ENCODE results near the gene DNAJB4. TPM values are rescaled to one million over a fixed set of nuclear protein-coding genes. Genes with fewer than 3 reads are reported as not detected.
A peak's percentile ranks its signal among the peaks of the same experiment; 100 is the strongest.
"Not testable (repeated sequence)": the region's sequence is repeated elsewhere in the genome, so short reads cannot be mapped to it uniquely, and the experiment has no call there.

DNAJB4 gene
- total RNA-seq, 8 experiments from 2014 or later: 30.8 to 102 (median 41.2) TPM

DNA sequence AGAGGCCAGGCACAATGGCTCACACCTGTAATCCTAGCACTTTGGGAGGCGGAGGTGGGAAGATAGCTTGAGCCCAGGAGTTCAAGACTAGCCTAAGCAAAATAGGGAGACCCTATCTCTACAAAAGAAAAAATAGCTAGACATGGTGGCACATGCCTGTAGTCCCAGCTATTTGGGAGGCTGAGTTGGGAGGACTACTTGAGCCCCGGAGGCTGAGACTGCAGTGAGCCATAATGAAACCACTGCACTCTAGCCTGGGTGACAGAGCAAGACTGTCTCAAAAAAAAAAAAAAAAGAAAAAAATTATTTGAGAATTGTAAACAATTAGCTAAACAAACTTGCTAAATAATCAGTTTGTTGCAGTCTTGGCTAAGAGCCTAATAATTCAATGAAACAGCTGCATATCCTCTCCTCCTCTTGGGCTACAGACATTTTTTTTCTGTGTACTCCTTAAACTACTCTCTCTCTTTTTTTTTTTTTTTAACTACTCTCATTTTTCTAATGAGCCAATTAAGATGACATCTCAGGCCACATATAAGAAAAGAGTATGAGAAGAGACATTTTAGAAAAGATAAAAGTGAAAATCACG is 10.5 kb upstream of the DNAJB4 start:
- Histone ChIP-seq H3K27ac (no peak overlapping the region), H3K4me3 (no peak overlapping the region), H3K4me1 (replicated peaks in 1 of 2) (no peaks in the 10 kb centered on the region)
- in situ Hi-C loops (cut with MboI; ENCODE audit: low pct_unique_long_range_greater_than_20kb in 2 of 9, low sequenced_read_pairs in 9 of 9, unreplicated experiment in 9 of 9): loop anchor here in 1 of 9 experiments (25.0 kb wide), 1 partner anchor 118 kb away; no protein-coding TSS in a partner anchor
- ATAC-seq (replicated peaks in 6 of 8): no peak
- 86 to 100% (median 94%) methylated on average over 1 to 3 of the region's 3 CpGs for WGBS, 10 experiments

- H3K4me1 ChIP-seq (replicated peaks in 1 of 2): no peaks in the 10 kb centered on the region
- in situ Hi-C loops (cut with MboI; ENCODE audit: low pct_unique_long_range_greater_than_20kb in 2 of 9, low sequenced_read_pairs in 9 of 9, unreplicated experiment in 9 of 9): loop anchor here in 1 of 9 experiments (25.0 kb wide), 1 partner anchor 116 kb away; no protein-coding TSS in a partner anchor
- no peak overlapping the region for H3K27ac ChIP-seq
- ATAC-seq (replicated peaks in 6 of 8): no peak
- 95 to 100% (median 100%) methylated on average over 1 to 5 of the region's 5 CpGs; no CpG with 5 or more reads in 2 of the 10 experiments for WGBS, 10 experiments
- no peak overlapping the region for H3K4me3 ChIP-seq
Observed at GRCh38 chr1:77996734-77997133, 8.0 kb upstream of the DNAJB4 start.

- WGBS, 10 experiments: 0 to 100% (median 88%) methylated on average over 1 to 11 of the region's 11 CpGs; no CpG with 5 or more reads in 2 of the 10 experiments
- H3K27ac ChIP-seq, H3K4me3 ChIP-seq: not testable (repeated sequence)
- H3K4me1 ChIP-seq (replicated peaks in 1 of 2): peaks cover 2 to 13% of the 10 kb centered on the region in 2 donors
- in situ Hi-C loops (cut with MboI; ENCODE audit: low pct_unique_long_range_greater_than_20kb in 2 of 9, low sequenced_read_pairs in 9 of 9, unreplicated experiment in 9 of 9): loop anchor here in 1 of 9 experiments (25.0 kb wide), 1 partner anchor 112 kb away; no protein-coding TSS in a partner anchor
- ATAC-seq (replicated peaks in 6 of 8): peak in 1 of 8 experiments; percentile 2
Observed at GRCh38 chr1:78000536-78000935, 4.2 kb upstream of the DNAJB4 start.

GRCh38 chr1:78003070-78003746 is 1.5 kb upstream of the DNAJB4 start:
- in situ Hi-C loops (cut with MboI; ENCODE audit: low pct_unique_long_range_greater_than_20kb in 2 of 9, low sequenced_read_pairs in 9 of 9, unreplicated experiment in 9 of 9): loop anchor here in 1 of 9 experiments (25.0 kb wide), 1 partner anchor 109 kb away; no protein-coding TSS in a partner anchor
- no peak overlapping the region for H3K4me3 ChIP-seq
- ATAC-seq (replicated peaks in 6 of 8): no peak

DNA sequence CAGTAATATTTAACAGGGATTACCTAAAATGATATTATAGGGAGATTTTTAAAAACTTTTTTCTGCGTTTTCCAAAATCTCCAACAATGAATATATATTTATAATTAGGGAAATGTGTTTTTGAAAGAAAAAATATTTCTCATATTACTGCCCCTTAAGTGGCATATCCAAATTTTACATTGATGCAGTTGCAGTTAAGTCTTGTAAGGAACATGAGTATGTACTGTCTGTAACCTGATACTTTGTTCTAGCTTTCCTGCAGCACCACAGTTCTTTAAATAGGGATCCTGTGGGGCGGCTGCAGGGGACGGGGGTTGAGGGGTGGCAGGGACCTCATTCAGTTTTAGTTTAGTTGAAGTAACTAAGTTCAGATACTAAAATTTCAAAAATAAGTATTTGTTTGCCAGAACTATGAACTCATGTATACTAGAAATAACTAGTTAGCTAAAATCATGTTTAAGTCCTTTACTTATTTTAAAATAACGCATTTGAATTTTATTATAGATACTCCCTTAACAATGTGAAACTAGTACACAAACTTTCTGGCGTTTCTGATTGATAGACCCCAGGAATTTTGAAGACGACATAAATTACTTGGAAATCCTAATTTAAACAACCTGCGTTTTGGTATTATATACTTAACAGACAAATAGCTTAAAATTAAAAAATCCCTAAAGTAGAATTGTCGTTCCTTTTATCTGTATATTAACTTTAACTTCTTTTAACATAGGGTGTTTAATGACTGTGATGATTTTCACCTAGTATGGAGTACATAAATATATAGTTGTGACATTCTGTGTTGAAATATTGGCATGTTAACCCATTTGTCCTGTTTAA is 639 bp upstream of the DNAJB4 start:
- Histone ChIP-seq H3K4me1 (replicated peaks in 1 of 2) (peaks cover 2 to 28% of the 10 kb centered on the region in 2 donors), H3K4me3 (peak overlapping the region; percentile 36 to 61 (median 45)), H3K27ac (peak overlapping the region; percentile 88 to 95)
- in situ Hi-C loops (cut with MboI; ENCODE audit: low pct_unique_long_range_greater_than_20kb in 2 of 9, low sequenced_read_pairs in 9 of 9, unreplicated experiment in 9 of 9): loop anchor here in 1 of 9 experiments (25.0 kb wide), 1 partner anchor 108 kb away; no protein-coding TSS in a partner anchor
- 0 to 17% (median 8%) methylated on average over 2 to 8 of the region's 8 CpGs for WGBS, 10 experiments
- peak; percentile 38 to 66 (median 61) for ATAC-seq (replicated peaks in 6 of 8)

More at GRCh38 chr1:78003070-78003746, 1.5 kb upstream of the DNAJB4 start:
- peaks cover 2 to 28% of the 10 kb centered on the region in 2 donors for H3K4me1 ChIP-seq (replicated peaks in 1 of 2)
- WGBS, 10 experiments: 0 to 60% (median 47%) methylated on average over 3 of the region's 3 CpGs; no CpG with 5 or more reads in 1 of the 10 experiments
- no peak overlapping the region for H3K27ac ChIP-seq

DNA sequence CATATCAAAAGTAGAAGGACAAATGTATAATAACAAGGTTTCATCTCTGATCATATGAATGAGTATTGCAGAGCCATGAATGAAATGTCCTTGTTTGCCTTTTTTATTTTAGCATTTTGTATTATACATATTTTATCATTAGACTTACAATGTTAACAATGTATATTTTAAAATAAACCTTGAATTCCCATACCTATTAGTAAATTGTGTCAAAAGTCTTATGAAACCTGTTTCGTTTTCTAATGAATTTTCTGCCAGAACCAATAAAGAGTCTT is 646 bp downstream of the DNAJB4 start:
- Histone ChIP-seq H3K4me3 (peak overlapping the region; percentile 36 to 61 (median 45)), H3K4me1 (replicated peaks in 1 of 2) (peaks cover 2 to 28% of the 10 kb centered on the region in 2 donors), H3K27ac (peak overlapping the region; percentile 88 to 95)
- ATAC-seq (replicated peaks in 6 of 8): no peak
- WGBS, 10 experiments: 0 to 17% (median 0%) methylated on average over 1 of the region's 1 CpG; no CpG with 5 or more reads in 2 of the 10 experiments
- in situ Hi-C loops (cut with MboI; ENCODE audit: low pct_unique_long_range_greater_than_20kb in 2 of 9, low sequenced_read_pairs in 9 of 9, unreplicated experiment in 9 of 9): loop anchor here in 1 of 9 experiments (25.0 kb wide), 1 partner anchor 107 kb away; no protein-coding TSS in a partner anchor

GRCh38 chr1:78005755-78006154 is 1.0 kb downstream of the DNAJB4 start:
- ATAC-seq (replicated peaks in 6 of 8): no peak
- Histone ChIP-seq H3K27ac (no peak overlapping the region), H3K4me1 (replicated peaks in 1 of 2) (peaks cover 2 to 28% of the 10 kb centered on the region in 2 donors), H3K4me3 (peak overlapping the region; percentile 36 to 61 (median 45))
- in situ Hi-C loops (cut with MboI; ENCODE audit: low pct_unique_long_range_greater_than_20kb in 2 of 9, low sequenced_read_pairs in 9 of 9, unreplicated experiment in 9 of 9): loop anchor here in 1 of 9 experiments (25.0 kb wide), 1 partner anchor 107 kb away; no protein-coding TSS in a partner anchor
- WGBS, 10 experiments: 0 to 60% (median 25%) methylated on average over 1 of the region's 1 CpG; no CpG with 5 or more reads in 3 of the 10 experiments

DNA sequence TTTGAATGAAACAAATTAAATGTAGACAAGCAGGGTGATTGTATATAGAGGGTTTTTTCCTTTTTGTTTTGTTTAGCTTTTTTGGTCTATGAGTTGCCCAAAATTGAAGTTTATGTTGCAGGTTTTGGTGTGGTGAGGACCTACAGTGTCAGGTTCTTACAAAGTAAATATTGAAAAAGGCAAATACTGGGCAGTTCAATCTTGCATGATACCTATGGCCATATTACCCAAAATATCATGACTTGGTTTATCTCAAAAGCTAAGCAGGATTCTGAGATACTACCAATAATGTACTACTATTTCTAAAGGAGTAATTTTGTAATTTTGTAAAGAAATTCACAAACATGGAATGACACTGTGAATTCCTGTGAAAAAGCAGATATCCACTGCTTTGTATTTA is 1.8 kb downstream of the DNAJB4 start:
- no peak for ATAC-seq (replicated peaks in 6 of 8)
- Histone ChIP-seq H3K27ac (no peak overlapping the region), H3K4me1 (replicated peaks in 1 of 2) (peaks cover 2 to 28% of the 10 kb centered on the region in 2 donors), H3K4me3 (peak overlapping the region; percentile 36 to 61 (median 45))
- in situ Hi-C loops (cut with MboI; ENCODE audit: low pct_unique_long_range_greater_than_20kb in 2 of 9, low sequenced_read_pairs in 9 of 9, unreplicated experiment in 9 of 9): loop anchor here in 1 of 9 experiments (25.0 kb wide), 1 partner anchor 106 kb away; no protein-coding TSS in a partner anchor

DNA sequence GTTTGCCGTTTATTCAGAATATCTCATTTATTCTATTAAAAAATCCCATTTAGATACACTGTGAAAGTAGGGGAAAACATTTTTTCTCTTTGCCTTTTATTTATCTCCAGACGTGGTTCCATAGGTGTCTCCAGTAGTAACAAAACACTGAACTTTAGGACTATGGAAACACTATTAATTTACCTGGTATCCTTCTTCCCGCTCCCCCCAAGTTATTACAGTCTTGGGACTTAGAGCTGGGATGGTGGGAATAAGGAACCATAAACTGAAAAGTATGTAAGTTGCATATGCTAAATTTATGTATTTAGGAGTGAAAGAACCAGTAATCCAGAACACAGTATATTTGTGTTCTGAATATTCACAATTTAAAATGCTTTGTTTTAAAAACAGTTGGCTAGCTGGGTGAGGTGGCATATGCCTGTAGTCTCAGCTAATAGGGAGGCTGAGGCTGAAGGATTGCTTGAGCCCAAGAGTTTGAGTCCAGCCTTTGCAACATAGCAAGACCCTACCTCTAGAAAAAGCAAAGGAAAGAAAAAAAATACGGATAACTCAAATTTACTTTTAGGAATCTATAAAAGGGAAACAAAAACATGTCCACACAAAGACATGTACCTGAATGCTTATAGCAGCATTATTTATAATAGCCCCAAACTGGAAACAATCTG is 3.1 kb downstream of the DNAJB4 start:
- WGBS, 10 experiments: 75 to 100% (median 95%) methylated on average over 1 to 4 of the region's 4 CpGs
- peak overlapping the region in 2 of 5 donors; percentile 10 to 61 for H3K4me3 ChIP-seq
- H3K4me1 ChIP-seq (replicated peaks in 1 of 2): peaks cover 2 to 26% of the 10 kb centered on the region in 2 donors
- in situ Hi-C loops (cut with MboI; ENCODE audit: low pct_unique_long_range_greater_than_20kb in 2 of 9, low sequenced_read_pairs in 9 of 9, unreplicated experiment in 9 of 9): loop anchor here in 1 of 9 experiments (25.0 kb wide), 1 partner anchor 104 kb away; no protein-coding TSS in a partner anchor
- no peak overlapping the region for H3K27ac ChIP-seq
- peak in 1 of 8 experiments; percentile 4 for ATAC-seq (replicated peaks in 6 of 8)

- in situ Hi-C loops (cut with MboI; ENCODE audit: low pct_unique_long_range_greater_than_20kb in 2 of 9, low sequenced_read_pairs in 9 of 9, unreplicated experiment in 9 of 9): loop anchor here in 1 of 9 experiments (25.0 kb wide), 1 partner anchor 103 kb away; no protein-coding TSS in a partner anchor
- WGBS, 10 experiments: 71 to 100% (median 95%) methylated on average over 1 to 3 of the region's 3 CpGs; no CpG with 5 or more reads in 1 of the 10 experiments
- ATAC-seq (replicated peaks in 6 of 8): no peak
- H3K27ac ChIP-seq: no peak overlapping the region
- H3K4me3 ChIP-seq: no peak overlapping the region
- peaks cover 0 to 17% of the 10 kb centered on the region in 2 donors for H3K4me1 ChIP-seq (replicated peaks in 1 of 2)
Observed at GRCh38 chr1:78009276-78009675, 4.5 kb downstream of the DNAJB4 start.

- 0 to 100% (median 83%) methylated on average over 1 to 3 of the region's 3 CpGs; no CpG with 5 or more reads in 1 of the 10 experiments for WGBS, 10 experiments
- H3K27ac ChIP-seq: no peak overlapping the region
- in situ Hi-C loops (cut with MboI; ENCODE audit: low pct_unique_long_range_greater_than_20kb in 2 of 9, low sequenced_read_pairs in 9 of 9, unreplicated experiment in 9 of 9): loop anchor here in 1 of 9 experiments (25.0 kb wide), 1 partner anchor 102 kb away; no protein-coding TSS in a partner anchor
- ATAC-seq (replicated peaks in 6 of 8): no peak
- H3K4me3 ChIP-seq: no peak overlapping the region
- H3K4me1 ChIP-seq (replicated peaks in 1 of 2): peaks cover 0 to 17% of the 10 kb centered on the region in 2 donors
Observed at GRCh38 chr1:78009836-78010235, 5.1 kb downstream of the DNAJB4 start.

GRCh38 chr1:78011050-78011449 is 6.3 kb downstream of the DNAJB4 start:
- 87 to 100% (median 100%) methylated on average over 1 to 2 of the region's 2 CpGs; no CpG with 5 or more reads in 1 of the 10 experiments for WGBS, 10 experiments
- in situ Hi-C loops (cut with MboI; ENCODE audit: low pct_unique_long_range_greater_than_20kb in 2 of 9, low sequenced_read_pairs in 9 of 9, unreplicated experiment in 9 of 9): loop anchor here in 1 of 9 experiments (25.0 kb wide), 1 partner anchor 101 kb away; no protein-coding TSS in a partner anchor
- Histone ChIP-seq H3K27ac (no peak overlapping the region), H3K4me1 (replicated peaks in 1 of 2) (peaks cover 0 to 13% of the 10 kb centered on the region in 2 donors), H3K4me3 (no peak overlapping the region)
- no peak for ATAC-seq (replicated peaks in 6 of 8)

All from motor neuron (in vitro differentiated cells).